GM21786 (cell line): ENCODE measurements around the gene EIF4A3.
"Not testable (repeated sequence)": the region's sequence is repeated elsewhere in the genome, so short reads cannot be mapped to it uniquely, and the experiment has no call there.

Experiments
- ATAC-seq: cut with Tn5 transposase; IDR thresholded peaks from one replicate; pipeline ENCODE4 v1.9.1; 2021; ENCODE audit not compliant: unreplicated experiment

EIF4A3 gene

DNA sequence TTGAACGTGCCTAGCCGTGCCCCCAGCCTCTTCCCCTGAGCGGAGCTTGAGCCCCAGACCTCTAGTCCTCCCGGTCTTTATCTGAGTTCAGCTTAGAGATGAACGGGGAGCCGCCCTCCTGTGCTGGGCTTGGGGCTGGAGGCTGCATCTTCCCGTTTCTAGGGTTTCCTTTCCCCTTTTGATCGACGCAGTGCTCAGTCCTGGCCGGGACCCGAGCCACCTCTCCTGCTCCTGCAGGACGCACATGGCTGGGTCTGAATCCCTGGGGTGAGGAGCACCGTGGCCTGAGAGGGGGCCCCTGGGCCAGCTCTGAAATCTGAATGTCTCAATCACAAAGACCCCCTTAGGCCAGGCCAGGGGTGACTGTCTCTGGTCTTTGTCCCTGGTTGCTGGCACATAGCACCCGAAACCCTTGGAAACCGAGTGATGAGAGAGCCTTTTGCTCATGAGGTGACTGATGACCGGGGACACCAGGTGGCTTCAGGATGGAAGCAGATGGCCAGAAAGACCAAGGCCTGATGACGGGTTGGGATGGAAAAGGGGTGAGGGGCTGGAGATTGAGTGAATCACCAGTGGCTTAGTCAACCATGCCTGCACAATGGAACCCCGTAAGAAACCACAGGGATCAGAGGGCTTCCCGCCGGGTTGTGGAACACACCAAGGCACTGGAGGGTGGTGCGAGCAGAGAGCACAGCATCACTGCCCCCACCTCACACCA is 44.8 kb downstream of the EIF4A3 start:
- ATAC-seq = no peak

GRCh38 chr17:80101011-80101945 is 45.6 kb downstream of the EIF4A3 start, which contains the start of gene GAA:
Gene GAA, plus strand, starts transcription at chr17:80101581. Its CDS starts 3,006 bp downstream, at chr17:80104587.
- ATAC-seq = peak; percentile 60

DNA sequence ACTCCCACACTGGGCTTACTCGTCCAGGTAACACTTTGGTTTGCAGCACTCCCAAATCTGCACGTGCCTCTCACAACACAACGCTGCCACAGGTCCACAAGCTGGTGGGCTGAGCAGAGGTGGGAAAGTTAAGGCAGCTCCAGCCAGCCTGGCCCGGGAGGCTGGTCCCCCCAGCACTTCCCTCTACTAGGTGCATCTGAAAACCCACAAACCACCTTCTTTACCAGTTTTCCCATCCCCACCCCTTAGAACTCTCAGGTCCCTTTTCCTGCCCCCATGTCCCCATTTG is 46.9 kb downstream of the EIF4A3 start:
- ATAC-seq = no peak

DNA sequence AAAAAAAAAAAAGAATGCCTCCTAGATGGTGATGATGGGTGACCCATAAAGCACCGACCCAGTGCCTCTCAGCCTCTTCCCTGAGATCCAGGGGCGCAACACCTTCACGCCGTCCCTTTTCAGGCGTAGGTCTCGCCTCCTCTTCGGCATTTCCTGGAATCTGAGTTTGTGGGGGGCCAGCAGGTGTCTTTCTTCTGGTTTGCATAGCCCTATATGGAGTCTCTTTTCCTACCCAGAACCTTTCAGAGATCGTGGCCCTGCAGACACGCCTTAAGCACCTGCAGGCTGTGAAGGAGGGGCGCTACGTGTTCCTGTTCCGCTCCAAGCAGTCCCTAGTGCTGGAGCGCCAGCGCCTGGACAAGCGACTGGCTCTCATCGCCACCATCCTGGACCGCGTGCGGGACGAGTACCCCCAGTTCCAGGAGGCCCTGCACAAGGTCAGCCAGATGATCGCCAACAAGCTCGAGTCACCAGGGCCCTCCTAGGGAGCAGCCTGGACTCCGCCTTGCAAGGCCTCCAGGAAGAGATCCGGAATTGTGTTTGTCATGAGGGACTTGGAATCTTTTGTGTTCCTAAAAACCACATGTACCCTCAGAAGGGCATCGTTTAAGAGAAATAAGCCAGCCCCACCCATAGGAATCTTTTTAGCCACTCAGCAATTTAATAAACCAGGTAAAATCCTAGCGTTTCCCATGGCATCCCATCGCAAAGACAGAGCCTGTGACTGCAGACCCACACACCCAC is 47.5 kb downstream of the EIF4A3 start:
- ATAC-seq = no peak

- ATAC-seq = no peak
Observed at GRCh38 chr17:80097844-80098691, 48.9 kb downstream of the EIF4A3 start.

DNA sequence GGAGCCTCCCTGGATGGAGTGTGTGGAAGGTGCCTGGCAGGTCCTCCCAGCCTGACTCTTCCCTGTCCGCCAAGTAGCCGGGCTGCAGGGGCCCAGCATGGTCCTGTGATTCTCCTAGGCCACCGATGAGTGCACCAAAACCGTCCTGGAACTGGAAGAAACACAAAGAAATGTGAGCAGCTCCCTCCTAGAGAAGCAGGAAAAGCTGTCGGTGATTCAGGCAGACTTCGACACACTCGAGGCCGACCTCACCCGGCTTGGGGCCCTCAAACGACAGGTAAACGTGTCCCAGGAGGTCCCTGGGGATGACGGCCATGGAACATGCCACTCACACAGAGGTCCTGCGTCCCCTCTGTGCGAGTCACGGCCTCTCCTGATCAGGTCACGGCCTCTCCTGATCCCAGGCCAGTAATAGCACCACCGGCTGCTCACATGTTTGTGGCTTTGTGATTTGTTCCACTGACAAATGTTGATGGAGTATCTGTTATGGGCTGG is 49.8 kb downstream of the EIF4A3 start:
- ATAC-seq = no peak

DNA sequence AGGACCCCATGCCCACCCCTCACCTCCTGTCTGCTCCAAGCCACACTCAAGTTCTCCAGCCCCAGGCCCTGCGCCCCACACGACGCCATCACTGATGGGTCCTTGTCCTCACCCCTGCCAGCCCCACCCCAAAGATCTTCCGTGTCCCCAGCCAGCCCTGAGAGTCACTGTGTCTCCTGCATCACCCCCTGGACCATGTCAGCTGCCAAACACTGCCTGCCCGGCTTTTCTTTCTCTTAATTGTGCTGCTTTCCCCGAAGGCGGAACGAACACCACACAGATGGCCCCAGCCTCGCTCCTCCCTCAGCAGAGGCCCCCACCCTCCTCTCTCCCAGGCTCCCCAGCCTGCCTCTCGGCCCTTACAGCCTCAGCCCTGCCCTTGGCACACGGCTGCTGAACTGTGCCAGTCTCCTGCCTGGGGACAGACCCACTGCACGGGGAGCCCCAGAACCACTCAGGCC is 50.3 kb downstream of the EIF4A3 start:
- no peak for ATAC-seq

GRCh38 chr17:80095844-80096475 is 51.0 kb downstream of the EIF4A3 start:
- no peak for ATAC-seq

GRCh38 chr17:80095038-80095843 is 51.7 kb downstream of the EIF4A3 start:
- ATAC-seq = no peak

DNA sequence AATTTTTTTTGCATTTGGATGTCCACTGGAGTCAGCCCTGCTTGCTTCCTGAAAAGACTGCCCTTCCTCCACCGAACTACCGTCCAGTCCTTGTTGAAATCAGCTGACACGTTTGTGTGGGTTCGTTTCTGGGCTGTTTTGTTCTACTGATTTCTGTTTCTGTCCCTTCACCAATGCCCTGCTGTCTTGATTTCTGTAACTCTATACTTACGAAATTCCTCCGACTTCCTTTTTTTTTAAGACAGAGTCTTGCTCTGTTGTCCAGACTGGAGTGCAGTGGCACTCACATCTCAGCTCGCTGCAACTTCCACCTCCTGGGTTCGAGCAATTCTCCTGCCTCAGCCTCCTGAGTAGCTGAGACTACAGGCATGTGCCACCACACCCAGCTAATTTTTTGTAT is 54.0 kb downstream of the EIF4A3 start:
- no peak for ATAC-seq

GRCh38 chr17:80091376-80091775 is 55.6 kb downstream of the EIF4A3 start:
- no peak for ATAC-seq

DNA sequence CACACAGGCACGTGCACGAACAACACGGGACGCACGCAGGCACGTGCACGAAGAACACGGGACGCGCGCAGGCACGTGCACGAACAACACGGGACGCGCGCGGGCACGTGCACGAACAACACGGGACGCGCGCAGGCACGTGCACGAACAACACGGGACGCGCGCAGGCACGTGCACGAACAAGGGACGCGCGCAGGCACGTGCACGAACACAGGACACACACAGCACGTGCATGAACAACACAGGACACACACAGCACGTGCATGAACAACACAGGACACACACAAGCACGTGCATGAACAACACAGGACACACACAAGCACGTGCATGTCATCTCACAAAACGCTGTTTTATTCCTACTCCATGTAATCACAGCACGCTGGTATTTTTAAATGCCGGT is 56.8 kb downstream of the EIF4A3 start:
- not testable (repeated sequence) for ATAC-seq

DNA sequence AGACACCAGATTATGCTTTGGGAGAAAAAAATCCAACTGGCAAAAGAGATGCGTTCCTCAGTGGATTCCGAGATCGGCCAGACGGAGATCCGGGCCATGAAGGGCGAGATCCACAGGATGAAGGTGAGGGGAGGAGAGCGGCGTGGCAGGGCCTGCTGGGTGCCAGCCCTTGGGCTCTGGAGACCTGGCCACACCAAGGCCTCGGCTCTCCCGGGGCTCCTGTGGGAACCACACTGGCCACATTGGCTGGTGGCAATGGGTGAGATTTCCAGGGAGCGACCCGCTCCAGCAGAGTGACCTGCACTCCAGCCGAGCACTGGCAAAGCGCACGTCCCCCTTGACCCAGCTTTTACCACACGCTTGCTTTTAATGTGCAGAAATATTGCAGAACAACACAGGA is 57.2 kb downstream of the EIF4A3 start:
- ATAC-seq = no peak

GRCh38 chr17:80087346-80088265 is 59.3 kb downstream of the EIF4A3 start:
- ATAC-seq = no peak

DNA sequence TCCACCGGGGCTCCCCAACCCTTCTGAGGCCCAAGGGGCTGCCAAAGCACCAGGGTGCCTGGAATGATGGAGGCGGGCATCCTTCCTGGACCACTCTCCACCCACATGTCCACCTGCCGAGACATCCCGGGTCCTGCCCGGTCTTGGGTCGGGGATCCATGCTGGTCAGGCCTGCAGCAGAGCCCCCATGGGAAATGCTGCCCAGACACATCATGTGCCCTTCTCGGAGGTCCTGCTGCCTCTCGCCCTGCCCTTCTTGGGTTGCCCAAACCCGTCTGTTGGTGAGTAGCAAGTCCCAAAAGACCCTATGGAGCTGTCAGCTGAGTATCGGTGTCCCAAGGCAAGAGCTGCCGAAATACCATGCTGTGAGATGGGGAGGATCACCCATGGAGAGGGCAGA is 60.3 kb downstream of the EIF4A3 start:
- no peak for ATAC-seq

DNA sequence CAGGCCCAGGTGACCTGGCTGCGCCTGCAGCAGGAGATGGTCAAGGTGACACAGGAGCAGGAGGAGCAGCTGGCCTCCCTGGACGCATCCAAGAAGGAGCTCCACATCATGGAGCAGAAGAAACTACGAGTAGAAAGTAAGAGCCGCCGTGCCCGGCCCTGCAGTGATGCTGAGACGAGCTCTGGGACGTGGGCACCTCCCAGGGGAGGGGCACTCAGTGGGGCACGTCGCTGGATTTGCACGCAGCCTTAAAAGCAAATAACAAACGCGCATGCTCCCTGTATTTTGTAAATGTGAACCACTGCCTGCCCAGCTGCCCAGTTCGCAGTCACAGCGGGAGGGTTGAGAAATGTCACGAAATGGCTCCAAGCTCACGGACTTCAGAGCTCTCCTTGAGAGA is 60.8 kb downstream of the EIF4A3 start:
- ATAC-seq = no peak

DNA sequence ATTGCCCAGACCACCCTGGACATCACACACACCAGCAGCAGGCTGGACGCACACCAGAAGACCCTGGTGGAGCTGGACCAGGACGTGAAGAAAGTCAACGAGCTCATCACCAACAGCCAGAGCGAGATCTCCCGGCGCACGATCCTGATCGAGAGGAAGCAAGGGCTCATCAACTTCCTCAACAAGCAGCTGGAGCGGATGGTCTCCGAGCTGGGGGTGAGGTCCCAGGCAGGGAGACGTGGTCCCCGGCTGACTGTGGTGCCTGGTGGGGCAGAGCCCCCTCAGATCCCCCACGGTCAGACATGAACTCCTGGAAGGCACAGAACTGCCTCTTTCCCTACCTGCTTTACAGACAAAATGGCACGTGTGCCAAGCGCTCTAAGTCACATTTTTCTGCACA is 62.2 kb downstream of the EIF4A3 start:
- no peak for ATAC-seq
